ENCODE data around the gene LILRB1.

The LILRB1 gene

DNA sequence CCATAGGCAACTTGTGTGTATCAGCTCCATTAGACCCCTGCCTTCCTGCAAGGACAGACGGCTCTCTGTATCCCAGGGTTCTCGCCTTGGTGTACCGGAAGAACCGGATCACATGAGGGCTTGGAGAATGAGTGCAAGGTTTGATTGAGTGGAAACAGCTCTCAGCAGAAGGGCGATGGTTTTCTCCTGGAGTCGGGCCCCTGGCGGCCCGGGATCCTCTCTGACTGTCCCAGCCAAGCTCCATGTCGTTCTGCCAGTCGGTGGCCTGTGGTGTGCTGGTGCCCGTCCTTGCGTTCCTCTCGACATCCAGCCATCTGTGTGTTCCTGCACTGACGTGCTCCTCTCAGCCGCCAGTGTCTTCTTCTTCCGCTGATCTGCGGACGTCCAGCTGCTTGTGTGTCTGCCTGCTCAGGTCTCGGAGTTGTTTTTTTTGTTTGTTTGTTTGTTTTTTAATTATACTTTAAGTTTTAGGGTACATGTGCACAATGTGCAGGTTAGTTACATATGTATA lies 16.1 kb downstream of the LILRB1 start:
- TF ChIP-seq, protein P1, sequence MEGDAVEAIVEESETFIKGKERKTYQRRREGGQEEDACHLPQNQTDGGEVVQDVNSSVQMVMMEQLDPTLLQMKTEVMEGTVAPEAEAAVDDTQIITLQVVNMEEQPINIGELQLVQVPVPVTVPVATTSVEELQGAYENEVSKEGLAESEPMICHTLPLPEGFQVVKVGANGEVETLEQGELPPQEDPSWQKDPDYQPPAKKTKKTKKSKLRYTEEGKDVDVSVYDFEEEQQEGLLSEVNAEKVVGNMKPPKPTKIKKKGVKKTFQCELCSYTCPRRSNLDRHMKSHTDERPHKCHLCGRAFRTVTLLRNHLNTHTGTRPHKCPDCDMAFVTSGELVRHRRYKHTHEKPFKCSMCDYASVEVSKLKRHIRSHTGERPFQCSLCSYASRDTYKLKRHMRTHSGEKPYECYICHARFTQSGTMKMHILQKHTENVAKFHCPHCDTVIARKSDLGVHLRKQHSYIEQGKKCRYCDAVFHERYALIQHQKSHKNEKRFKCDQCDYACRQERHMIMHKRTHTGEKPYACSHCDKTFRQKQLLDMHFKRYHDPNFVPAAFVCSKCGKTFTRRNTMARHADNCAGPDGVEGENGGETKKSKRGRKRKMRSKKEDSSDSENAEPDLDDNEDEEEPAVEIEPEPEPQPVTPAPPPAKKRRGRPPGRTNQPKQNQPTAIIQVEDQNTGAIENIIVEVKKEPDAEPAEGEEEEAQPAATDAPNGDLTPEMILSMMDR (IDR thresholded peaks at IDR 0.05; ENCODE audit: insufficient read depth, low read depth, low read length, missing control alignments) = no peak
- no peak for DNase-seq (ENCODE audit: low read depth)
- H3K4me3 ChIP-seq (ENCODE audit: low read length) = no peak overlapping the region

DNA sequence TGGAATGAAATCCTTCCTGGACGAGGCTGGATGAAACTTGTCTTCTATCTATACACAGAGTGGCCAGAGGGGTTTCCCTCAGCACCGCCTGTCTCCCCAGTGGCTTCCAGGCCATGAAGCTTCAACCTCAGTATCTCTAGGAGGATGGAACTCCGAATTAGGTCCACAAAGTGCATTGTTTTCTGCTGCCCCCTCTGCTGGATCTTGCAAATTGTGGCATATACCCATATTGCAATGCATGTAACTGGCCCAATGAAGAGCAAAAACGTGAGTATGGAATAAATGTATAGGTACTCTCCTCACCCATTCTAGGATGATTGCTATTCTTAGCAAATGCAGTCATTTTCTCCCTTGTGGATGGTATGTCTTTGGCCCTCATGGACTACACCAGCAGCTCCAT lies 17.8 kb downstream of the LILRB1 start:
- TF ChIP-seq, protein P1 (IDR thresholded peaks at IDR 0.05; ENCODE audit: insufficient read depth, low read depth, low read length, missing control alignments) = no peak
- no peak overlapping the region for H3K4me3 ChIP-seq (ENCODE audit: low read length)
- DNase-seq (ENCODE audit: low read depth) = no peak

DNA sequence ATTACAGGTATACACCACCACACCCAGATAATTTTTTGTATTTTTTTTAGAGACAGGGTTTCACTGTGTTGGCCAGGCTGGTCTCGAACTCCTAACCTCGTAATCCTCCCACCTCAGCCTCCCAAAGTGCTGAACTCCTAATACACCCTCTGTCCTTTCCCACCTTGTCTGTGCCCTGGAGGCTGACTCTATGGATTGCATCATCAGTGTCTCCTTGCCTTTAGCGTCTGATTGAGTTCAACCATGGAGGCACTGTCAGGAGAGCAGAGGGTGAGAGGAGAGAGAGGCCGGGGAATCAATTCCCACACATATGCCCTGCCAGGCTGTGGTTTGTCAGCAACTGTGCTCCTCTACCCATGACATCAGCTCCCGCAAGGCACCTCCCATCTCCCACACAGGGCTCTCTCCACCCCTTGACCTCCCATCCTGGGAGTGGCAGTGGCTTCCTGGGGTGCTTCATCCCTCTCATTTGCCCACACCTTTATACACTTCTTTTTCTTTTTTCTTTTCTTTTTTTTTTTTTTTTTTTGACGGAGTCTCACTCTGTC lies 19.9 kb downstream of the LILRB1 start:
- TF ChIP-seq, protein P1 (IDR thresholded peaks at IDR 0.05; ENCODE audit: insufficient read depth, low read depth, low read length, missing control alignments) = no peak
- DNase-seq (ENCODE audit: low read depth) = no peak
- no peak overlapping the region for H3K4me3 ChIP-seq (ENCODE audit: low read length)

DNA sequence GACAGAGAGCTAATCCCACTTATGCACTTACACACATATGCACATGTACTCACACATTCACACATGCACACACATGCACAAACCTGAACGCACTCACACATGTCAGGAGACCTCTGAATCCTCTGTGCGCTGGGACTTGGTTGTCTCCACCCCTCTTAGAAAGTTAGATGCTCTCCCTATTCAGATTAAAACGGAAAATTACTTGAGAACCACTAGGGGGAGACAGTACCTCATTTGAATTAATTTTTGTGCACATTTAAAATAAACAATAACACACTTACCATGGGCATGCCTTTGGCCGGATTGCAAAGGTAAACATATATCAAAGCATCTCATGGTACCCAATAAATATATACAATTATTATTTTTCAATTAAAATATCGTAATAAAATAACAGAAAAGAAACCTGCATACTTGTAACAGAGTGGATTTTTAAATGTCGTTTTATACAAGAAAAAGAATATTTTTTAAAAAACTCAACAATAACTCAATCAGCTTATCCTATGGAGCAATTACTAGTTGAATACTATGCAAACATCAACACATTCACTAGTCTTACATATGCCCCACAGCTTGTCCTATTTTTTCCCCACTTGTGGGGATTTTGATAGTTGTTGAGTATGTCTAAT lies 23.0 kb downstream of the LILRB1 start:
- peak; percentile 22 for DNase-seq (ENCODE audit: low read depth)
- no peak overlapping the region for H3K4me3 ChIP-seq (ENCODE audit: low read length)
- TF ChIP-seq, protein P1 (IDR thresholded peaks at IDR 0.05; ENCODE audit: insufficient read depth, low read depth, low read length, missing control alignments) = peak; percentile 25

DNA sequence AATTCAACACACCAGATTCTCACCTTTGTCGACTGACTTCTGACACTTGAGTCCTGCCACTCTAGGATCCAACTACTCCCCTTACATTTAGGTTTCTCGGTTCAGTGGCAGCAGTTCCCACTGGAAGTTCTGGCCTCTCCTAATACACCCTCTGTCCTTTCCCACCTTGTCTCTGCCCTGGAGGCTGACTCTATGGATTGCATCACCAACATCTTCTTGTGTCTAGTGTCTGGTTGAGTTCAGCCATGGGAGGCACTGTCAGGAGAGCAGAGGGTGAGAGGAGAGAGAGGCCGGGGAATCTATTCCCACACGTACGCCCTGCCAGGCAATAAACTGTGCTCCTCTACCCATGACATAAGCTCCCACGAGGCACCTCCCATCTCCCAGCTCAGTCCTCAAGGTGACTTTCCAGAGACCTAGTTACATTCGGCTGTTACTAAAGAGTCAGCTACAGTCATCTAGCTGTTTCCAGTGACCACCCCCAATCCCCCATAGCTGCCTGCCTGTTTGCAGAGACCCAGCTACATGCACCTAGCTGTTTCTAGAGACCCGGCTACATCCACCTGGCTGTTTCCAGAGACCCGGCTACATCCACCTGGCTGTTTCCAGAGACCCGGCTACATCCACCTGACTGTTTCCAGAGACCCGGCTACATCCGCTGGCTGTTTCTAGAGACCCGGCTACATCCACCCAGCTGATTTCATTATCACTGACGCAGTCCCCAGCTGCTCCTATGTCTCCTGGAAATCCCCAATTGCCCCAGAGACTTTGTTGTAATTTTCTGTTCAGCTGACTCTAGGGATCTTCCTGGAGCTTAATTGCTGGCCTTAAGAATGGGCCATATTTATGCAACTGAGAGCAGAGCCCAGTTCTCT lies 24.4 kb downstream of the LILRB1 start:
- TF ChIP-seq, protein P1 (IDR thresholded peaks at IDR 0.05; ENCODE audit: insufficient read depth, low read depth, low read length, missing control alignments) = no peak
- DNase-seq (ENCODE audit: low read depth) = no peak

DNA sequence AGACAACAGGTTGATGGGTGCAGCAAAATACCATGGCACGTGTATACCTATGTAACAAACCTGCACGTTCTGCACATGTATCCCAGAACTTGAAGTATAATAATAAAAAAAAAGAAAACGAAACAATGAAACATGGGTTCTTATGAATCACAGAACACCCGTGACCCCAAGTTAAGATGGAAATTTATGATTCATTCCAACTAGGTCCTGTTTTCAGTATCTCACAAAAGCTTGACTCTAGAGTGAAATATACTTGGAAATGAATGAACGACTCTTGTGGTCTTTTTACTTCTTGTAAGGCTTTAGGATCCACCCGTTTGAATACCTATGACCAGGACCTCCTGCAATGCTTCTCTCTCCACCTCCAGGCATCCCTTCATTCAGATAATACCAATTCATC lies 29.0 kb downstream of the LILRB1 start:
- H3K4me3 ChIP-seq (ENCODE audit: low read length) = no peak overlapping the region
- TF ChIP-seq, protein P1 (IDR thresholded peaks at IDR 0.05; ENCODE audit: insufficient read depth, low read depth, low read length, missing control alignments) = no peak
- DNase-seq (ENCODE audit: low read depth) = no peak

More for the DNA sequence above, 24.4 kb downstream of the LILRB1 start:
- H3K4me3 ChIP-seq (ENCODE audit: low read length) = no peak overlapping the region

All from epithelial cell of esophagus (primary cell).